ENCODE measurements around the gene ADAMTSL5. TPM values are rescaled to one million over a fixed set of nuclear protein-coding genes. Genes with fewer than 3 reads are reported as not detected.
A peak's percentile ranks its signal among the peaks of the same experiment; 100 is the strongest.

The ADAMTSL5 gene
- total and polyA plus RNA-seq, 2 of the 13 experiments (the other 11 are each of a cell fraction or from before 2014, with no cell fraction given): 0.60 to 2.7 TPM

DNA sequence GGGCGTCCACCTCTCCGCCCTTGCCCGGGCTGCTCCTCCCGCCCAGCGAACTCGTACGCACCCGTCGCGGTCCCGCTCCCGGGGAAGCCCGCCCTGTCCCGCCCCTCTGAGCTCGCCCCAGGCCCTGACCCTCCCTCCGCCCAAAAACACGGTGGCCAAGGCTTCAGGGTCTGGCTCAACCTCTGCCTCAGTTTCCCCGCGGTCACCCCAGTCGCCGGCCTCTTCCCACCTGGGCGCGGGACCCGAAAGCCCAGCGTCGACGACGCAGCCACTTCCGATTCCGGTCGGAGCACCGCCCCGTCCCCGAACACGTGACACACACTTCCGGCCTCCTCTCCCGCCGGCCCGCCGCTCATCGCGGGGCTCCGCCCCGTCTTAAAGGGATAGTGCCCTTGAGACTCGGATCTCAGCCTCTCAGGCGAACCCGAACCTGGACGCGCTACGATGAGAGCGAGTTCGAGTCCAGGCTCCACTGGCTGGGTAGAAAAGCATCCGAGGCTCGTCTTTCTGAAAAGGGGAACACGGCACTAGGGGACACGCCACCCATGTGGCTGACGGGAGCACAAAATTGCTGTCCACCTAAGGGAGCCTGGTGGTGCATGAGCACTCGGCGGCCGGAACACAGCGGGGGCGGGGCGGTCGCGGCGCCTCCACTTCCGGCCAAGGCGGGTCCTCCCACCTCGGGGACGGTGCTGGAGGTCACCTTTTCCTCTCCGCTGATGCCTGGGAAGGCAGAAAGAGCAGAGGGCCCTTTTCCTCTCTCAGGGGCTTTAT is 33.7 kb downstream of the ADAMTSL5 start, which contains the start of gene C19orf25 (continued):
- TF ChIP-seq, protein P1, sequence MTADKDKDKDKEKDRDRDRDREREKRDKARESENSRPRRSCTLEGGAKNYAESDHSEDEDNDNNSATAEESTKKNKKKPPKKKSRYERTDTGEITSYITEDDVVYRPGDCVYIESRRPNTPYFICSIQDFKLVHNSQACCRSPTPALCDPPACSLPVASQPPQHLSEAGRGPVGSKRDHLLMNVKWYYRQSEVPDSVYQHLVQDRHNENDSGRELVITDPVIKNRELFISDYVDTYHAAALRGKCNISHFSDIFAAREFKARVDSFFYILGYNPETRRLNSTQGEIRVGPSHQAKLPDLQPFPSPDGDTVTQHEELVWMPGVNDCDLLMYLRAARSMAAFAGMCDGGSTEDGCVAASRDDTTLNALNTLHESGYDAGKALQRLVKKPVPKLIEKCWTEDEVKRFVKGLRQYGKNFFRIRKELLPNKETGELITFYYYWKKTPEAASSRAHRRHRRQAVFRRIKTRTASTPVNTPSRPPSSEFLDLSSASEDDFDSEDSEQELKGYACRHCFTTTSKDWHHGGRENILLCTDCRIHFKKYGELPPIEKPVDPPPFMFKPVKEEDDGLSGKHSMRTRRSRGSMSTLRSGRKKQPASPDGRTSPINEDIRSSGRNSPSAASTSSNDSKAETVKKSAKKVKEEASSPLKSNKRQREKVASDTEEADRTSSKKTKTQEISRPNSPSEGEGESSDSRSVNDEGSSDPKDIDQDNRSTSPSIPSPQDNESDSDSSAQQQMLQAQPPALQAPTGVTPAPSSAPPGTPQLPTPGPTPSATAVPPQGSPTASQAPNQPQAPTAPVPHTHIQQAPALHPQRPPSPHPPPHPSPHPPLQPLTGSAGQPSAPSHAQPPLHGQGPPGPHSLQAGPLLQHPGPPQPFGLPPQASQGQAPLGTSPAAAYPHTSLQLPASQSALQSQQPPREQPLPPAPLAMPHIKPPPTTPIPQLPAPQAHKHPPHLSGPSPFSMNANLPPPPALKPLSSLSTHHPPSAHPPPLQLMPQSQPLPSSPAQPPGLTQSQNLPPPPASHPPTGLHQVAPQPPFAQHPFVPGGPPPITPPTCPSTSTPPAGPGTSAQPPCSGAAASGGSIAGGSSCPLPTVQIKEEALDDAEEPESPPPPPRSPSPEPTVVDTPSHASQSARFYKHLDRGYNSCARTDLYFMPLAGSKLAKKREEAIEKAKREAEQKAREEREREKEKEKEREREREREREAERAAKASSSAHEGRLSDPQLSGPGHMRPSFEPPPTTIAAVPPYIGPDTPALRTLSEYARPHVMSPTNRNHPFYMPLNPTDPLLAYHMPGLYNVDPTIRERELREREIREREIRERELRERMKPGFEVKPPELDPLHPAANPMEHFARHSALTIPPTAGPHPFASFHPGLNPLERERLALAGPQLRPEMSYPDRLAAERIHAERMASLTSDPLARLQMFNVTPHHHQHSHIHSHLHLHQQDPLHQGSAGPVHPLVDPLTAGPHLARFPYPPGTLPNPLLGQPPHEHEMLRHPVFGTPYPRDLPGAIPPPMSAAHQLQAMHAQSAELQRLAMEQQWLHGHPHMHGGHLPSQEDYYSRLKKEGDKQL (CRISPR knock-in tag; IDR thresholded peaks at IDR 0.05; ENCODE audit: low read depth): no peak
- TF ChIP-seq MED13 (CRISPR knock-in tag; IDR thresholded peaks at IDR 0.05): no peak
- no peak for TF ChIP-seq U2AF1 (optimal IDR thresholded peaks at IDR 0.05; ENCODE audit: low read depth, low read length)
- no peak for TF ChIP-seq NFE2L2 (IDR thresholded peaks at IDR 0.05; ENCODE audit: low read length)
- TF ChIP-seq MBNL3 (CRISPR knock-in tag; conservative IDR thresholded peaks at IDR 0.05): no peak
- TF ChIP-seq, protein P2, sequence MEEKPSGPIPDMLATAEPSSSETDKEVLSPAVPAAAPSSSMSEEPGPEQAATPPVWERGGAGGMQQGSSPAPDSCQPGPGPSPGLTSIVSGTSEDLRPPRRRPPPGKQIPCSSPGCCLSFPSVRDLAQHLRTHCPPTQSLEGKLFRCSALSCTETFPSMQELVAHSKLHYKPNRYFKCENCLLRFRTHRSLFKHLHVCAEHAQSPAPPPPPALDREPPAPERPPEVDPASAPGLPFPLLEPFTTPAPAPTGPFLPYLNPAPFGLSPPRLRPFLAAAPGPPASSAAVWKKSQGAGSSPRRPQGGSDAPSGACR (CRISPR knock-in tag; IDR thresholded peaks at IDR 0.05): peak; percentile 65; the same call in 1 of the 2 replicates
- TF ChIP-seq REXO4 (CRISPR knock-in tag; IDR thresholded peaks at IDR 0.05; ENCODE audit: borderline replicate concordance): no peak
- TF ChIP-seq ZNF850 (CRISPR knock-in tag; conservative IDR thresholded peaks at IDR 0.05): 0 out of 2 replicates have a peak, but pooled peaks have one; percentile 74
- TF ChIP-seq, protein P3, sequence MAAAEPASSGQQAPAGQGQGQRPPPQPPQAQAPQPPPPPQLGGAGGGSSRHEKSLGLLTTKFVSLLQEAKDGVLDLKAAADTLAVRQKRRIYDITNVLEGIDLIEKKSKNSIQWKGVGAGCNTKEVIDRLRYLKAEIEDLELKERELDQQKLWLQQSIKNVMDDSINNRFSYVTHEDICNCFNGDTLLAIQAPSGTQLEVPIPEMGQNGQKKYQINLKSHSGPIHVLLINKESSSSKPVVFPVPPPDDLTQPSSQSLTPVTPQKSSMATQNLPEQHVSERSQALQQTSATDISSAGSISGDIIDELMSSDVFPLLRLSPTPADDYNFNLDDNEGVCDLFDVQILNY (CRISPR knock-in tag; conservative IDR thresholded peaks at IDR 0.05): peak; percentile 57; the same call in 1 of the 2 replicates
- TF ChIP-seq KLF6 (CRISPR knock-in tag; IDR thresholded peaks at IDR 0.05): peak; percentile 34; the same call in 1 of the 2 replicates
- TF ChIP-seq POGZ (CRISPR knock-in tag; IDR thresholded peaks at IDR 0.05): peak; percentile 37; the same call in 1 of the 2 replicates
- TF ChIP-seq, protein P4, sequence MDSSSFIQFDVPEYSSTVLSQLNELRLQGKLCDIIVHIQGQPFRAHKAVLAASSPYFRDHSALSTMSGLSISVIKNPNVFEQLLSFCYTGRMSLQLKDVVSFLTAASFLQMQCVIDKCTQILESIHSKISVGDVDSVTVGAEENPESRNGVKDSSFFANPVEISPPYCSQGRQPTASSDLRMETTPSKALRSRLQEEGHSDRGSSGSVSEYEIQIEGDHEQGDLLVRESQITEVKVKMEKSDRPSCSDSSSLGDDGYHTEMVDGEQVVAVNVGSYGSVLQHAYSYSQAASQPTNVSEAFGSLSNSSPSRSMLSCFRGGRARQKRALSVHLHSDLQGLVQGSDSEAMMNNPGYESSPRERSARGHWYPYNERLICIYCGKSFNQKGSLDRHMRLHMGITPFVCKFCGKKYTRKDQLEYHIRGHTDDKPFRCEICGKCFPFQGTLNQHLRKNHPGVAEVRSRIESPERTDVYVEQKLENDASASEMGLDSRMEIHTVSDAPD (CRISPR knock-in tag; IDR thresholded peaks at IDR 0.05): no peak
- no peak for TF ChIP-seq ZFP36 (IDR thresholded peaks at IDR 0.05; ENCODE audit: borderline replicate concordance, low read depth, low read length, partially characterized antibody)
- peak; percentile 91 for TF ChIP-seq ZKSCAN1 (IDR thresholded peaks at IDR 0.05; ENCODE audit: low read length)
- TF ChIP-seq TBL1XR1 (IDR thresholded peaks at IDR 0.05; ENCODE audit: borderline replicate concordance, low read length, partially characterized antibody): peak; percentile 24
- no peak for TF ChIP-seq CCAR2 (optimal IDR thresholded peaks at IDR 0.05; ENCODE audit: low read depth, low read length)
- TF ChIP-seq MEF2D (CRISPR knock-in tag; IDR thresholded peaks at IDR 0.05): peak; percentile 77; the same call in 1 of the 2 replicates
- TF ChIP-seq MIER3 (CRISPR knock-in tag; IDR thresholded peaks at IDR 0.05; ENCODE audit: borderline replicate concordance): peak; percentile 70; the same call in 1 of the 2 replicates
- TF ChIP-seq ZNF562 (CRISPR knock-in tag; IDR thresholded peaks at IDR 0.05; ENCODE audit: borderline replicate concordance): no peak
- no peak for TF ChIP-seq CBX1 (IDR thresholded peaks at IDR 0.05; ENCODE audit: low read depth)
- no peak for TF ChIP-seq ZNF10 (CRISPR knock-in tag; IDR thresholded peaks at IDR 0.05; ENCODE audit: borderline replicate concordance, low read depth)
- TF ChIP-seq ZNF709 (CRISPR knock-in tag; IDR thresholded peaks at IDR 0.05): peak; percentile 75

Data from HepG2 (cell line).